Measurements from ENCODE around the gene HINT3. TPM values are rescaled to one million over a fixed set of nuclear protein-coding genes. Genes with fewer than 3 reads are reported as not detected.

The HINT3 gene
- total RNA-seq, 1 experiment from 2014 or later: 11.7 TPM

GRCh38 chr6:125924697-125925358, 31.7 kb upstream of the HINT3 start:
- no peaks in the 10 kb centered on the region for H3K23me2 ChIP-seq (ENCODE audit: insufficient read length, low read depth, low read length, poor library complexity, severe bottlenecking)

More at GRCh38 chr6:125924697-125925358, 31.7 kb upstream of the HINT3 start:
- no peak overlapping the region for H3K4me3 Mint-ChIP-seq
- H3K9ac ChIP-seq (ENCODE audit: extremely low read depth, insufficient read length, low read length): no peak overlapping the region
- H3K56ac ChIP-seq (ENCODE audit: insufficient read length, low read depth, low read length): no peak overlapping the region
- DNase-seq: no peak
- H2BK20ac ChIP-seq (ENCODE audit: low read depth, low read length, poor library complexity, severe bottlenecking): no peak overlapping the region
- no CpG with 5 or more reads among the region's 2 CpGs for WGBS (ENCODE audit: extremely low coverage, insufficient read length, low lambda C conversion rate)
- no peak overlapping the region for H2BK12ac ChIP-seq (ENCODE audit: insufficient read length, low read depth, low read length)
- H2AK5ac ChIP-seq (ENCODE audit: insufficient read length, low read length): no peak overlapping the region
- H3K27me3 Mint-ChIP-seq (ENCODE audit: low read depth): no peaks in the 10 kb centered on the region
- no peak overlapping the region for H2BK15ac ChIP-seq (ENCODE audit: low read depth, low read length)
- no peak overlapping the region for H3T11ph ChIP-seq (ENCODE audit: low read length)
- no peak for TF ChIP-seq CTCF (conservative IDR thresholded peaks at IDR 0.05)
- no peak overlapping the region for H3K18ac ChIP-seq (ENCODE audit: insufficient read length, low read depth, low read length)
- no peak overlapping the region for H2AFZ ChIP-seq (ENCODE audit: low read length)
- H3K14ac ChIP-seq (ENCODE audit: insufficient read depth, low read length): no peak overlapping the region
- H3K23ac ChIP-seq (ENCODE audit: insufficient read length, low read depth, low read length): no peak overlapping the region
- no peak overlapping the region for H2BK5ac ChIP-seq (ENCODE audit: insufficient read length, low read length)
- no peak overlapping the region for H3K27ac ChIP-seq (ENCODE audit: insufficient read length, low read depth, low read length)
- H3K9me3 Mint-ChIP-seq: no peaks in the 10 kb centered on the region
- H3K4me2 ChIP-seq (ENCODE audit: insufficient read depth, insufficient read length, low read length): no peak overlapping the region
- H4K91ac ChIP-seq (ENCODE audit: insufficient read length, low read depth, low read length): no peak overlapping the region
- no peaks in the 10 kb centered on the region for H3K9me3 ChIP-seq (ENCODE audit: control insufficient read depth, low read depth, low read length)
- no peaks in the 10 kb centered on the region for H4K20me1 ChIP-seq (ENCODE audit: control insufficient read depth, insufficient read depth, insufficient read length)
- H3K4me1 Mint-ChIP-seq: no peaks in the 10 kb centered on the region
- H3K4me1 ChIP-seq (ENCODE audit: insufficient read depth, low read length): no peaks in the 10 kb centered on the region
- peak overlapping the region in 1 of 3 experiments; percentile 88; a peak in 1 of 7 replicates for H3K27ac Mint-ChIP-seq
- no peaks in the 10 kb centered on the region for H3K27me3 ChIP-seq (ENCODE audit: insufficient read depth, low read length)
- H4K5ac ChIP-seq (ENCODE audit: insufficient read length, low read depth, low read length): no peak overlapping the region
- no peak overlapping the region for H3K4ac ChIP-seq (ENCODE audit: low read depth, low read length)
- no peak overlapping the region for H2BK120ac ChIP-seq (ENCODE audit: low read depth, low read length, poor library complexity, severe bottlenecking)
- peaks cover 0 to 9% (median 0%) of the 10 kb centered on the region in 3 experiments; a peak in 3 of 7 replicates for H3K36me3 Mint-ChIP-seq (ENCODE audit: insufficient read depth in 1 of 3, low read depth in 3 of 3)
- no peaks in the 10 kb centered on the region for H3K79me2 ChIP-seq (ENCODE audit: insufficient read depth, low read length)
- H4K8ac ChIP-seq (replicated peaks; ENCODE audit: insufficient read length, low read depth, low read length): no peak overlapping the region
- H3K79me1 ChIP-seq (ENCODE audit: insufficient read depth, low read depth, low read length, poor library complexity, severe bottlenecking): no peaks in the 10 kb centered on the region

Measured in H9 (cell line).